Measurements from ENCODE around the gene KRT83. TPM values are rescaled to one million over a fixed set of nuclear protein-coding genes. Genes with fewer than 3 reads are reported as not detected.

Gene KRT83
- polyA plus RNA-seq, 1 donor (not counting 4 experiments of a cell fraction or from before 2014, with no cell fraction given): not detected

DNA sequence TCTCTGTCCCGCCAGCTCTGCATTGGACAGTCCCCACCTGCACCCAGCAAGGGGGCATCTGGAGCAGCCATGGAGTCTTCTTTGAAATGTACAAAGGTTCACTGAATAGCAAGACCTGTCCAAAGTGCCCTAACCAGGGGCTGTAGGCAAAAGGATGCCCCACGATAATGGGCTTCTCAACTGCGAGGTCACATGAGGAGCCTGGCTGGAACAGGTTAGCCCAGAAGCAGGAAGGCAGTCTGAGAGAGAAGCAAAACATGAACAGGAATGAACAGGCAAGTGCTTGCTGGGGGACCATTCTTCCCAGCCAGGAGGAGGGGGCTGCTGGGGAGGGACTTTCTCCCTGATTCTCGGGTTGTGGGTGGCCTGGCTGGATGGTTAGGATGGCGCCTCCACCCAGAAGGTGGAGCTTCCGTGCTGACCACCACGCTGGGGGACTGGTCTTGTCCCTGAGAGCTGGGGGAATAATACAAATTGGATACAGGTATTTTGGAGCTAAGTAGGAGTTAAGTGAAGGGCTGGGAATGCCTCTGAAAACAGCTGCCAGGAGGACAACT, 39.0 kb upstream of the KRT83 start:
- TF ChIP-seq, protein P1, sequence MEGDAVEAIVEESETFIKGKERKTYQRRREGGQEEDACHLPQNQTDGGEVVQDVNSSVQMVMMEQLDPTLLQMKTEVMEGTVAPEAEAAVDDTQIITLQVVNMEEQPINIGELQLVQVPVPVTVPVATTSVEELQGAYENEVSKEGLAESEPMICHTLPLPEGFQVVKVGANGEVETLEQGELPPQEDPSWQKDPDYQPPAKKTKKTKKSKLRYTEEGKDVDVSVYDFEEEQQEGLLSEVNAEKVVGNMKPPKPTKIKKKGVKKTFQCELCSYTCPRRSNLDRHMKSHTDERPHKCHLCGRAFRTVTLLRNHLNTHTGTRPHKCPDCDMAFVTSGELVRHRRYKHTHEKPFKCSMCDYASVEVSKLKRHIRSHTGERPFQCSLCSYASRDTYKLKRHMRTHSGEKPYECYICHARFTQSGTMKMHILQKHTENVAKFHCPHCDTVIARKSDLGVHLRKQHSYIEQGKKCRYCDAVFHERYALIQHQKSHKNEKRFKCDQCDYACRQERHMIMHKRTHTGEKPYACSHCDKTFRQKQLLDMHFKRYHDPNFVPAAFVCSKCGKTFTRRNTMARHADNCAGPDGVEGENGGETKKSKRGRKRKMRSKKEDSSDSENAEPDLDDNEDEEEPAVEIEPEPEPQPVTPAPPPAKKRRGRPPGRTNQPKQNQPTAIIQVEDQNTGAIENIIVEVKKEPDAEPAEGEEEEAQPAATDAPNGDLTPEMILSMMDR (optimal IDR thresholded peaks at IDR 0.05 in 1 of 3, IDR thresholded peaks at IDR 0.05 in 1 of 3, conservative IDR thresholded peaks at IDR 0.05 in 1 of 3; ENCODE audit: extremely low read depth in 1 of 3, insufficient read depth in 2 of 3, low read length in 3 of 3): no peak
- no peak for TF ChIP-seq EZH2 (IDR thresholded peaks at IDR 0.05; ENCODE audit: low read length)
- Histone ChIP-seq H3K79me2 (ENCODE audit: control insufficient read depth, insufficient read depth, low read length) (no peaks in the 10 kb centered on the region), H4K20me1 (ENCODE audit: control insufficient read depth, extremely low read depth, insufficient read depth, low read length) (no peaks in the 10 kb centered on the region), H3K4me2 (ENCODE audit: control insufficient read depth, extremely low read depth, insufficient read depth, low read depth, low read length) (no peak overlapping the region), H3K9ac (ENCODE audit: control insufficient read depth, extremely low read depth, insufficient read depth, low read length) (no peak overlapping the region), H3K9me1 (ENCODE audit: control insufficient read depth, extremely low read depth, insufficient read depth, low read length) (no peaks in the 10 kb centered on the region), H3K4me1 (ENCODE audit: control insufficient read depth, extremely low read depth, insufficient read depth, low read length) (no peaks in the 10 kb centered on the region), H3K36me3 (ENCODE audit: control insufficient read depth in 2 of 2, extremely low read depth in 1 of 2, insufficient read depth in 2 of 2, low read length in 2 of 2) (no peaks in the 10 kb centered on the region), H2AFZ (ENCODE audit: control insufficient read depth, low read length) (no peak overlapping the region), H3K9me3 (ENCODE audit: control insufficient read depth, low read depth, low read length) (no peaks in the 10 kb centered on the region), H3K4me3 (ENCODE audit: control insufficient read depth in 2 of 3, extremely low read depth in 1 of 3, insufficient read depth in 2 of 3, low read depth in 1 of 3, low read length in 3 of 3) (no peak overlapping the region), H3K27ac (ENCODE audit: control insufficient read depth, insufficient read depth, low read length) (no peak overlapping the region), H3K27me3 (ENCODE audit: control insufficient read depth, extremely low read depth, insufficient read depth, low read length) (peaks cover 13% of the 10 kb centered on the region)
- DNase-seq (ENCODE audit: low read depth, low spot score) (no peak), FAIRE-seq (no peak)
- dilution Hi-C loops (cut with MboI; ENCODE audit: extremely low pct_ligation_motif_present, low sequenced_read_pairs): no loop called here

DNA sequence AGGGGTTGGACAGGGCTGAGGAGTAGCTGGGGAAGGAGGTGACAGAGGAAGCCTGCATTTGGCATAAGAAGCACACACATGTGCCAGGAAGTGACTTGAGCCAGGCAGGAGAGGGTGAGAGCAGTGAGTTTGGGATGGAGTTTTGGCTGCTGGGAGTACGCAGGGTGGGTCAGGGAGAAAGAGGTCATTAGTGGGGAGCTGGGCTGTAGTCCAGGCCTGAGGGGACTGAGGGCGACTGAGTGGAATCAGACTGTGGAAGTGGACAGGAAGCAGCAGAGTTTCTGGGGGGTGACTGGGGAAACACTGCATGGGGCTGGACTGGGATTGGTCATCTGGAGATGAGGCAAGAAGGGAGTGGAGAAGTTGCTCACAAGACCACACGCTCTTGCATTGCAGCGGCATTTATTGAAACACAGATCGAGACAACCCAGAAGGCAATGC, 38.4 kb upstream of the KRT83 start:
- H3K4me1 ChIP-seq (ENCODE audit: control insufficient read depth, extremely low read depth, insufficient read depth, low read length): no peaks in the 10 kb centered on the region
- DNase-seq (ENCODE audit: low read depth, low spot score) (no peak), FAIRE-seq (no peak)
- H3K4me3 ChIP-seq (ENCODE audit: control insufficient read depth in 2 of 3, extremely low read depth in 1 of 3, insufficient read depth in 2 of 3, low read depth in 1 of 3, low read length in 3 of 3): no peak overlapping the region
- H3K9me1 ChIP-seq (ENCODE audit: control insufficient read depth, extremely low read depth, insufficient read depth, low read length): no peaks in the 10 kb centered on the region
- no peaks in the 10 kb centered on the region for H3K79me2 ChIP-seq (ENCODE audit: control insufficient read depth, insufficient read depth, low read length)
- H3K9ac ChIP-seq (ENCODE audit: control insufficient read depth, extremely low read depth, insufficient read depth, low read length): no peak overlapping the region
- no peak for TF ChIP-seq EZH2 (IDR thresholded peaks at IDR 0.05; ENCODE audit: low read length)
- TF ChIP-seq, protein P1 (optimal IDR thresholded peaks at IDR 0.05 in 1 of 3, IDR thresholded peaks at IDR 0.05 in 1 of 3, conservative IDR thresholded peaks at IDR 0.05 in 1 of 3; ENCODE audit: extremely low read depth in 1 of 3, insufficient read depth in 2 of 3, low read length in 3 of 3): no peak
- H3K27ac ChIP-seq (ENCODE audit: control insufficient read depth, insufficient read depth, low read length): no peak overlapping the region
- H3K9me3 ChIP-seq (ENCODE audit: control insufficient read depth, low read depth, low read length): no peaks in the 10 kb centered on the region
- H2AFZ ChIP-seq (ENCODE audit: control insufficient read depth, low read length): no peak overlapping the region
- H3K4me2 ChIP-seq (ENCODE audit: control insufficient read depth, extremely low read depth, insufficient read depth, low read depth, low read length): no peak overlapping the region
- dilution Hi-C loops (cut with MboI; ENCODE audit: extremely low pct_ligation_motif_present, low sequenced_read_pairs): no loop called here
- no peaks in the 10 kb centered on the region for H3K36me3 ChIP-seq (ENCODE audit: control insufficient read depth in 2 of 2, extremely low read depth in 1 of 2, insufficient read depth in 2 of 2, low read length in 2 of 2)
- H4K20me1 ChIP-seq (ENCODE audit: control insufficient read depth, extremely low read depth, insufficient read depth, low read length): no peaks in the 10 kb centered on the region
- H3K27me3 ChIP-seq (ENCODE audit: control insufficient read depth, extremely low read depth, insufficient read depth, low read length): peaks cover 8% of the 10 kb centered on the region
